Fibroblast of skin of scalp (primary cell): ENCODE results near the gene TMEM244.
A peak's percentile ranks its signal among the peaks of the same experiment; 100 is the strongest.
"Not testable (repeated sequence)": the region's sequence is repeated elsewhere in the genome, so short reads cannot be mapped to it uniquely, and the experiment has no call there.

Experiments used
- DNase-seq: peaks from one replicate; pipeline ENCODE4 v3.0.0-alpha.2; 2013

The TMEM244 gene

GRCh38 chr6:129866688-129867087 lies 5.6 kb upstream of the TMEM244 start:
- no peak for DNase-seq

DNA sequence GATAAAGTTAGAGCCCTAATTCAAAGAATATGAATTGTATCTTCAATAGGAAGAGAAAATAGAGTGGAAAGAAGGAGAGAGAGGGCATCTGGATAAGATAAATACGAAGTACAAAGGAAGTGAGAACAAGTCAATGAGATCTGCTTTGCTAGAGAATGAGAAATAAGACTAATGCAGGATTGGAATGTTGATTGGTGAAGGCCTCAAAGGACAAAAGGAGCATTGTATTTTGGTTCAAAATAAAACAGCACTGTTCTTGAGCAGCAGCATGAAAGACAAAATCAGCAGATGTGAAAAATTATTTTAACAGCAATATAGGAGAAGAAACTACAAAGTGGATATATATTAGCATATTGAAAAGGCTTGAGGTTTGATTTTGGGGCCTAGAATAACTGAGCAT lies 5.1 kb upstream of the TMEM244 start:
- no peak for DNase-seq

GRCh38 chr6:129865013-129865412 lies 3.9 kb upstream of the TMEM244 start:
- DNase-seq, result no peak

DNA sequence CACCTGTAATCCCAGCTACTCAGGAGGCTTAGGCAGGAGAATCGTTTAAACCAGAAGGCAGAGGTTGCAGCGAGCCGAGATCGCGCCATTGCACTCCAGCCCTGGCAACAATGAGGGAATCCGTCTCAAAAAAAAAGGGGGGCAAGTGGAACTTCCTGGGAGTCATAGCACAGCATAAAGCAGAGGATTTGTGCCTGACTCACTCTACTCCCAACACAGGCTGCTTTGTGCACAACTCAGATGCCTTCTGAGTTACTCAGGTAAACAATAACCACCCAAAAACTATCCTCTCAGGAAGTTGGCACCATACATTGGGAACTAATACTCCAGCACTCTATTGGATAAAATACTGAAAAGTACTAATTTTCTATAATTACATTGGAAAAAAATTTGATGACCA lies 2.5 kb upstream of the TMEM244 start:
- DNase-seq, result peak; percentile 38

- peak; percentile 57 for DNase-seq
Observed at GRCh38 chr6:129859524-129859923, 1.6 kb downstream of the TMEM244 start.

- no peak for DNase-seq
Observed at GRCh38 chr6:129857838-129858237, 3.3 kb downstream of the TMEM244 start.

GRCh38 chr6:129853996-129854711 lies 7.0 kb downstream of the TMEM244 start:
- peak; percentile 25 for DNase-seq

DNA sequence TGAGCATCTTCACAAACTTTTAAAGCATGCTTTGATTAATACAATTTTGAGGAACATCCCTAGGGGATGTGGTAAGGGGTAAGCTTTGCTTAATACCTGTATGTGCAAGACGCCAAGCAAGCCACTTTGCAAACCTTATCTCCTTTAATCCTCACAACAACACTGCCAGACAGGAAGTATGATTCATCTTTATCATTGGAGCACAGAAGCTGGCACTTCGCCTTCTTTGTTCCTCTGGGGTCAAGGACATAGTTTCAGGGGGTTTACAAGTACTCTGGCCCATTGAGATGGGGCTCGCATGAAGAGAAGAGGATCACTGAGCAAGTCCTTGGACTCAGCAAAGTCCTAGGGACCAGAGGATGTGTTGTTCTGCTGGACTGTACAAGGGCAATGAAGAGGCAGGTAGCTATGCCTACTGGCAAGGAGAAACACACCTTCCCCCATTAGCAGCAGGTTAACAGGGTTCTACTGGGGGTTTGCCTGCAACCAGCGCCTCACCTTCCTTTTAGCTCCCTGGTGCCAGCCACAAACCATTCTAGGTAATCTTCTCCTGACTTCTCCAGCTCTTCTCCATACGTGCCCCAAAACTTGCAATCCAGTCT lies 8.8 kb downstream of the TMEM244 start:
- no peak for DNase-seq

DNA sequence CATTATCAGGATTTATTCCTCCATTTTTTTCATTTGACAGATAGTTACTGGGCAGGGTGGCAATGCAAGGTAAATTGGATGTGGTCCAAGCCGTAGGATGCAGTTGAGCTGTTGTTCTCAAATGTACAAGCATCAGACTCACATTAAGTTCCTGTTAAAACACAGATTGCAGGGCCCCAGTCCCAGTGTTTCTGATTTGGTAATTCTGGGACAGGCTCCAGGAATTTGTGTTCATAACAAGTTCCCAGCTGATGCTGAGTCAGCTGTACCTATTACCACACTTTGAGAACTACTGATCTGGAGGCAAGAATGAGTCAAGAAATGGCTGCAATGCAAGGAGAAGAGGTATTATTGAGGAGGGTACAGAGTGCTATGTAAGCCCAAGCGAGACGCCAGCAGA lies 11.7 kb downstream of the TMEM244 start:
- DNase-seq, result peak; percentile 51

DNA sequence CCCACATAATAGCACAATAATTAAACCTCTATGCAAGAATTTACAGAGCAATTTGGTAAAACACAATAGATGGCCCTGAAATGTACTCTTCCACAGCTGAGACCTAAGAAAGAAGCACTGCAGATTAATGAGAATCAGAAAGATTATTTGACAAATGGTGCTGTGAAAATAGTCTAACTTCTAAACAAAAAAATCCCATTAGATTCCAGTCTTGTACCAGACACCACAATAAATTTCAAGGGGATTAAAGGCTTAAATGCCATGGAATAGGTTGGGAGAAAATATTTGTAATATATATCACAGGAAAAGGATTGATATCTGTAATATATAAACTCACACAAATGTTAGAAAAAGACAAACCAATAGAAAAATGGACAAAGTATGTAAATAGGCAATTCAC lies 14.4 kb downstream of the TMEM244 start:
- DNase-seq, result no peak

DNA sequence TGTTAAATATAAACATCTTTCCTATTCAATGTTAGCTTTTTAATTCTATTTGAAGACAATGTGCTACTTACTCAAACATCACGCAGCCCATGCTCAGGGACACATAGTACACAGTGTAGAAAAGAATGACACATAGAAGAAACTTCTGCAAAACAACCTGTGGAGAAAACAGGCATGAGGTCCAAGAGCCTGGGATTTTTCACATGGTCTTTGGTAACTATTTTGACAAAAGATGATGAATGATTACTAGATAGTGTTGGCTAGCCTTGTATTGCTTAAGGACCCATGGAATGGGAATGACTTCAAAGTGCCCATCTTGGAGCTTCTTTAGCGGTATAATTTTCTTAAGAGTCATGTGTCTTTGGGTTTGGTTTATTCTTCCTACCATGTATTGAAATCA lies 15.4 kb downstream of the TMEM244 start:
- no peak for DNase-seq

DNA sequence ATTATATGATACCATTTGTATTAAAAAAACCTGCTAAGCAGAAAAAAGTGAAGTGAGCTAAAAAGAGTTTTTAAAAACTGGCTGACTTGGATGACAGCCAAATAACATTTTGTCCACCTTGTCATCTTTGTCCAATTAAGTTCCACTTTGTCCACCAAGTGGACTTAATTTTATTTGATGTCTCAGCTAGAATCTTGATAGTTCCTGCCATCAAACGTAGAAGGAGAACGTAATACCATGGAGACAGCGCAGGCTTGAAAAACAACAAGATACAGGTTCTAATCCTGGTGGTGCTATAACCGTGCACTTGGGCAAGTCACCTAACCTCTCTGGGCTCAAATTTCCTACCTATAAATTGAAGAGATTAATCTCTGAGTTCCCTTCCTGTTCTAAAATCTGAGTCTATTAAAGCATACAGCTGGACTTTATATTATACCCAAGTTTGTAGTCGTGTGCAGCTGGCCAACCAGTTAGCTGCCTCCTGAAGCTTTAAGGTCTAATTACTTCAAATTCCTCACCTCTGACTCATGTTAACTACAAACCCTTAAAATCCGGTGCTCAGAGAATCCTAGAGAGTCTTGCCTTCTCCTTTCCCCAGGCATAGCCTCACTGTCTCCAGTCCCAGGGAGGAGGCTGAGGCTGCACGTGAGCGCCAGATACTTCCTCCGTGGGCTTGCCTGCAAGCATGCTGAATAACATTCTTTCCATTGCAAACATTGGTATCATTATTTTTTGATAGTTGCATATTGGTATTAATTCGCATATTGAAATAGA lies 16.8 kb downstream of the TMEM244 start:
- DNase-seq, result peak; percentile 73

DNA sequence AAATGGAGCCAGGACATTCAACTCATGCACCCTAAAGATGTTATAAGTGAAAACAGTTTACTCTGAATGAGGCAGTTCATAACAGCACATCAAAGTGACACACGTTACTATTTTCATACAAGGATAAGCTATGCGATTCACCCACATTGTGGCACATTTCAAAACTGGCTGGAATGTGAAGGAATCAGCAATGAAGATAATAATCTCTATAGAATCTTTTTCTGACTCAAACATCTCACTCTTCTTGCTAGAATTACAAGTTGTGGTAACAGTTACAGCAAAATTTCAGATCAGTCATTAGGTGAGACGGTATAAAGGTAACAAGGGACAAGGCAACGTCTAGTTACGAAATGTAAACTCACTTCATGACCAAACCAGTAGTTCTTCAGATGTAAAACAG lies 17.5 kb downstream of the TMEM244 start:
- peak; percentile 17 for DNase-seq

- DNase-seq, result no peak
Observed at GRCh38 chr6:129842881-129843409, 18.2 kb downstream of the TMEM244 start.

- DNase-seq, result no peak
Observed at GRCh38 chr6:129842137-129842536, 19.0 kb downstream of the TMEM244 start.

DNA sequence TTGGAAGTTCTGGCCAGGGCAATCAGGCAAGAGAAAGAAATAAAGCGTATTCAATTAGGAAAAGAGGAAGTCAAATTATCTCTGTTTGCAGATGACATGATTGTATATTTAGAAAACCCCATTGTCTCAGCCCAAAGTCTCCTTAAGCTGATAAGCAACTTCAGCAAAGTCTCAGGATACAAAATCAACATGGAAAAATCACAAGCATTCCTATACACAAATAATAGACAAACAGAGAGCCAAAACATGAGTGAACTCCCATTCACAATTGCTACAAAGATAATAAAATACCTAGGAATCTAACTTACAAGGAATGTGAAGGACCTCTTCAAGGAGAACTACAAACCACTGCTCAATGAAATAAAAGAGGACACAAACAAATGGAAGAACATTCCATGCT lies 21.6 kb downstream of the TMEM244 start:
- not testable (repeated sequence) for DNase-seq

GRCh38 chr6:129835691-129836090 lies 25.4 kb downstream of the TMEM244 start:
- no peak for DNase-seq

- DNase-seq, result no peak
Observed at GRCh38 chr6:129832299-129832698, 28.8 kb downstream of the TMEM244 start.

DNA sequence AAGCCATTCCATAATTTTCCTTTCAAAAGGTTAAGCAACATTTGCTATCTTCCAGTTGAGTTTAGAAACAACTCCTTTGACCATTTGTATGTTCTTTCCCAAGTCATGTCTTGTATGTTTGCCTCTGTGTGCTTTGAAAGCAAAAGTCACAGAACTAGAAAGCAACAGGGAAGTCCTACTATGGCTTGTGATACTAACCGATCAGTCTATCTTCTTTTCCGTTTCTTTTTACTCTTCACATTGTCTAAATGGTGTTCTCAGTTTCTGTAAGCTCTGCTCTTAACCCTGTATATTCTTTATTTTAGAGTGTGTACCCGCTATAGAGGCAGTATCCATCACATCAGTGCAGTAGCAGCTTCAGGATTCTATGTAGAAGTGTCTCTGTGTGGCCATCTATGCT lies 32.9 kb downstream of the TMEM244 start:
- no peak for DNase-seq

DNA sequence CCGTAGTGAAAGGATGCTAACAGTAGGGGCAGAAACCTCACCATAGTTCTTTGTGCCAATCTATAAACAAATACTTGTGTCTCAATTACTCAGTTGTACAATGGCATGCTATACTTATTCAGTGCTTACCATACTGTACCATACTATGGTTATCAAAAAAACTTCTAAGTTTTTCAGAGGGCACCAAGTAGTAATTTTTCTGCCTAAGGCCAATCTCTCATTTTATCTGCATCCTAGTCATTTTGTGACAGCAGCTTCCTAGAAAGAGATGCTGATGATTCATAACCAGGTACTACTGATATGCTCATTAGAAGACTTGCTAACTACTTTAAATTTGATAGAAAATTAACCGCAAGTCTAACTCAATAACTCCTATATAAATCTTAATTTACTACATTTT lies 42.9 kb downstream of the TMEM244 start:
- no peak for DNase-seq

DNA sequence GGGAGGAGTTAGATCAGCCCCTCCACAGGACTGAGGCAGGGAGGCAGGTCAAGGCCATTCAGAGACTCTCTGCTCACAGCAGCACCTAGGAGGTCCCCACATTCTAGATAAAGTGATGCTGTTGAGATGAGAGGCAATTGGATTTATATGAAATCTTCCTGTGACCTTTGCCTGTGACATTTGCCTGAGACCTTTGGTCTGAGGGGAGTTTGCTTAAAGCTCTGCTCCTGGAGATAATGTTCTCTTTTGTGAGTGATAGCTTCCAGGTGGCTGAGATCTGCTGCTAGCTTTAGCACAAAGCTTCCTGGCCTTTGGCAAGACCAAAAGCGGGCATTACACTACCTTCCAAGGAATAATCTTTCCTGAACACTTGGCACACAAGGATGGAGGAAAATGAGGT lies 43.3 kb downstream of the TMEM244 start:
- DNase-seq, result no peak

- no peak for DNase-seq
Observed at GRCh38 chr6:129817332-129817731, 43.8 kb downstream of the TMEM244 start.

DNA sequence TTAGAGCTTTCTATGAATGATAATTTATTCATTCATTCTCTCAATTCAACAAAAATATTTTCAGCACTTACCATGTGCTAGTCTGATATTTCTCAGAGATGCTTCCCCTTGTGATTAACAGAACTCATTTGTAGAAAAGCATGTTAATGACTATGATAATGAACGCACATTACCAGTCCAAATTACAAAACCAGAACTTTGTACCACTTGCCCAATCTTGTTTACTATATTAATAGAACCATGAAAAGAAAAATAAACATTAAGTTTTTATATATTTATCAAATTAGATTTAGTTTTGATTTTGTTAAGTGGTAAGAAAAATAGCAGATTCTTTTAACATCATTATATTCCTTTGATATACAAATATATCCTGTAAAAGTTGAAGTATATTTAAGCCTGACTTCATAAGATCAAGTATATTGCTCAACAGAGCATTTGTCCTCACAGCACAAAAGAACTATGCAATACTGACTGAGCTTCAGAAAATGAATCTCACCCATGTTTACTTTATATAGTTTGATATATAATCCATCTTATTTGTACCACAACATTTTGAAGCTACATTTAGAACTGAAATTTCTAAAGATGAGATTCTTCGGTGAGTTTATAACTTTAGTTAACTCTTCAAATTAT lies 48.9 kb downstream of the TMEM244 start:
- DNase-seq, result no peak
